ENCODE data around the gene GORASP1. TPM values are rescaled to one million over a fixed set of nuclear protein-coding genes. Genes with fewer than 3 reads are reported as not detected.

The GORASP1 gene
- total and polyA plus RNA-seq, 2 of the 13 experiments (the other 11 are each of a cell fraction or from before 2014, with no cell fraction given): 36.4 to 39.8 TPM

DNA sequence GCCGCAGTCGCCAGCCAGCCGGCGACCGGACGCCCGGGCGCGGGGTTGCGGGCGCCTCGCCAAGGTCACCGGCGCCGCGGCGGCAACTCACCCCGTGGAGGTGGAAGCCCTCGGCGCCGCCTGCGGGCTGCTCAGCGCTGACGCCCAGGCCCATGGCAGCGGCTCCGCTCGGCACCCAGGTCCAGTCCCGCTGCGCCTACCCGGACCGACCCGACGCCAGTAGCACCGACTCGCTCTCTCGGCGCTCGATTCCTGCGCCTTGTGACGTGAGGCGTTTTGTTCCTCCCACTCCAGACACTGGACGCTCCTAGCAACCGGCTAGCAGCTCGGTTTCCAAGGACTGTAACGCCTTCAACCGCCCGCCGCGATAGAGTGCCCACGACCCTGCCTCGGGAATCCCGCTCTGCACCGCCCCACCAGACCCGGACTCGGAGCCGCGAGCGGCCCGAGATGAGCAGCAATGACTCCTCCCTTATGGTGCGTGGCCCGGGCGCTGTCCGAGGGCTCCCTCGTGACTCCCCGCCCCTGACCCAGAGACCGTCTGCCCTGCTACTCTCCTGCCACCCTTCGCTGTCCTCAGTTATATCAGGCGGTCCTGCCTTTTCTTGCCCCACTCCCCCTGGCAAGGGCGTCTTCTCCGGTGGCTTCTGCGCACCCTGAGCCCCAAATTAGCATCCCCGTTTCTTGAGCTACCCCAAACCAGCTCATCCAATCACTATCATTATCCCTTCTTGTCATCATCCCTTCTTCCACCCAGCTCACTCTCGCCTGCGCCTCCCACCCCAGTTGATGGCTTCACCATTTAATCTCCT, at the start of gene GORASP1, which contains the start of gene TTC21A (continued):
- TF ChIP-seq IRX3 (CRISPR knock-in tag; IDR thresholded peaks at IDR 0.05; ENCODE audit: borderline replicate concordance, low read depth): no peak
- TF ChIP-seq GFI1 (CRISPR knock-in tag; IDR thresholded peaks at IDR 0.05; ENCODE audit: borderline replicate concordance): no peak; the same call in 1 of the 2 replicates
- TF ChIP-seq MIXL1 (CRISPR knock-in tag; IDR thresholded peaks at IDR 0.05): no peak
- peak; percentile 59 for TF ChIP-seq SP5 (CRISPR knock-in tag; IDR thresholded peaks at IDR 0.05; ENCODE audit: borderline replicate concordance, low read depth)
- TF ChIP-seq, protein P1, sequence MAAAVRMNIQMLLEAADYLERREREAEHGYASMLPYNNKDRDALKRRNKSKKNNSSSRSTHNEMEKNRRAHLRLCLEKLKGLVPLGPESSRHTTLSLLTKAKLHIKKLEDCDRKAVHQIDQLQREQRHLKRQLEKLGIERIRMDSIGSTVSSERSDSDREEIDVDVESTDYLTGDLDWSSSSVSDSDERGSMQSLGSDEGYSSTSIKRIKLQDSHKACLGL (CRISPR knock-in tag; IDR thresholded peaks at IDR 0.05): peak; percentile 26; the same call in 1 of the 2 replicates
- peak; percentile 54; the same call in 1 of the 2 replicates for TF ChIP-seq ZNF329 (CRISPR knock-in tag; IDR thresholded peaks at IDR 0.05; ENCODE audit: low read depth)
- TF ChIP-seq TAF1 (CRISPR knock-in tag; IDR thresholded peaks at IDR 0.05): peak; percentile 44; the same call in 1 of the 2 replicates
- TF ChIP-seq, protein P2, sequence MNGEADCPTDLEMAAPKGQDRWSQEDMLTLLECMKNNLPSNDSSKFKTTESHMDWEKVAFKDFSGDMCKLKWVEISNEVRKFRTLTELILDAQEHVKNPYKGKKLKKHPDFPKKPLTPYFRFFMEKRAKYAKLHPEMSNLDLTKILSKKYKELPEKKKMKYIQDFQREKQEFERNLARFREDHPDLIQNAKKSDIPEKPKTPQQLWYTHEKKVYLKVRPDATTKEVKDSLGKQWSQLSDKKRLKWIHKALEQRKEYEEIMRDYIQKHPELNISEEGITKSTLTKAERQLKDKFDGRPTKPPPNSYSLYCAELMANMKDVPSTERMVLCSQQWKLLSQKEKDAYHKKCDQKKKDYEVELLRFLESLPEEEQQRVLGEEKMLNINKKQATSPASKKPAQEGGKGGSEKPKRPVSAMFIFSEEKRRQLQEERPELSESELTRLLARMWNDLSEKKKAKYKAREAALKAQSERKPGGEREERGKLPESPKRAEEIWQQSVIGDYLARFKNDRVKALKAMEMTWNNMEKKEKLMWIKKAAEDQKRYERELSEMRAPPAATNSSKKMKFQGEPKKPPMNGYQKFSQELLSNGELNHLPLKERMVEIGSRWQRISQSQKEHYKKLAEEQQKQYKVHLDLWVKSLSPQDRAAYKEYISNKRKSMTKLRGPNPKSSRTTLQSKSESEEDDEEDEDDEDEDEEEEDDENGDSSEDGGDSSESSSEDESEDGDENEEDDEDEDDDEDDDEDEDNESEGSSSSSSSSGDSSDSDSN (CRISPR knock-in tag; IDR thresholded peaks at IDR 0.05): peak; percentile 85; the same call in 1 of the 2 replicates
- no peak for TF ChIP-seq SRSF4 (IDR thresholded peaks at IDR 0.05; ENCODE audit: low read depth, low read length, poor library complexity, severe bottlenecking)
- no peak for TF ChIP-seq ZNF180 (CRISPR knock-in tag; IDR thresholded peaks at IDR 0.05; ENCODE audit: borderline replicate concordance, low read depth)
- TF ChIP-seq NFKB2 (CRISPR knock-in tag; IDR thresholded peaks at IDR 0.05; ENCODE audit: borderline replicate concordance): no peak; the same call in 1 of the 2 replicates
- no peak for TF ChIP-seq JDP2 (CRISPR knock-in tag; IDR thresholded peaks at IDR 0.05; ENCODE audit: borderline replicate concordance)
- peak; percentile 49; the same call in 1 of the 2 replicates for TF ChIP-seq ARNT2 (CRISPR knock-in tag; IDR thresholded peaks at IDR 0.05; ENCODE audit: low read depth)
- TF ChIP-seq YEATS4 (CRISPR knock-in tag; IDR thresholded peaks at IDR 0.05; ENCODE audit: borderline replicate concordance): peak; percentile 70; the same call in 1 of the 2 replicates
- TF ChIP-seq ZNF230 (CRISPR knock-in tag; IDR thresholded peaks at IDR 0.05): no peak
- TF ChIP-seq ZNF720 (CRISPR knock-in tag; IDR thresholded peaks at IDR 0.05): no peak
- TF ChIP-seq U2AF1 (optimal IDR thresholded peaks at IDR 0.05; ENCODE audit: low read depth, low read length): no peak
- TF ChIP-seq RNF2 (conservative IDR thresholded peaks at IDR 0.05; ENCODE audit: low read depth): no peak
- no peak for TF ChIP-seq ZNF598 (CRISPR knock-in tag; IDR thresholded peaks at IDR 0.05; ENCODE audit: borderline replicate concordance)
- TF ChIP-seq RARA (CRISPR knock-in tag; IDR thresholded peaks at IDR 0.05): no peak
- no peak for TF ChIP-seq TMF1 (CRISPR knock-in tag; IDR thresholded peaks at IDR 0.05; ENCODE audit: low read depth)
- TF ChIP-seq, protein P3, sequence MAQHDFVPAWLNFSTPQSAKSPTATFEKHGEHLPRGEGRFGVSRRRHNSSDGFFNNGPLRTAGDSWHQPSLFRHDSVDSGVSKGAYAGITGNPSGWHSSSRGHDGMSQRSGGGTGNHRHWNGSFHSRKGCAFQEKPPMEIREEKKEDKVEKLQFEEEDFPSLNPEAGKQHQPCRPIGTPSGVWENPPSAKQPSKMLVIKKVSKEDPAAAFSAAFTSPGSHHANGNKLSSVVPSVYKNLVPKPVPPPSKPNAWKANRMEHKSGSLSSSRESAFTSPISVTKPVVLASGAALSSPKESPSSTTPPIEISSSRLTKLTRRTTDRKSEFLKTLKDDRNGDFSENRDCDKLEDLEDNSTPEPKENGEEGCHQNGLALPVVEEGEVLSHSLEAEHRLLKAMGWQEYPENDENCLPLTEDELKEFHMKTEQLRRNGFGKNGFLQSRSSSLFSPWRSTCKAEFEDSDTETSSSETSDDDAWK (CRISPR knock-in tag; IDR thresholded peaks at IDR 0.05): no peak
- TF ChIP-seq ZNF326 (CRISPR knock-in tag; IDR thresholded peaks at IDR 0.05; ENCODE audit: borderline replicate concordance): no peak
- TF ChIP-seq ZNF136 (CRISPR knock-in tag; IDR thresholded peaks at IDR 0.05; ENCODE audit: low read depth): no peak
- no peak for TF ChIP-seq ZNF44 (CRISPR knock-in tag; IDR thresholded peaks at IDR 0.05)
- TF ChIP-seq ZNF124 (CRISPR knock-in tag; IDR thresholded peaks at IDR 0.05): 0 out of 2 replicates have a peak, but pooled peaks have one; percentile 35
- no peak for TF ChIP-seq ZNF337 (CRISPR knock-in tag; IDR thresholded peaks at IDR 0.05; ENCODE audit: borderline replicate concordance, low read depth)
